Activated T-cell treated with anti-CD3 and anti-CD28 coated beads, Interleukin-2, amount 50 U/mL, for 4 hours (primary cell): Measurements from ENCODE around the gene HUWE1. TPM values are rescaled to one million over a fixed set of nuclear protein-coding genes. Genes with fewer than 3 reads are reported as not detected.

Source experiments
- ATAC-seq, 2 donors: fragments of 200-7000 bp; cut with Tn5 transposase; one replicate each; pipeline ENCODE4 v1.10.0; 2021
- DNase-seq: peaks from one replicate; pipeline ENCODE4 v3.0.0-alpha.2; 2020
- H3K27me3 Mint-ChIP-seq: one replicate; pipeline ENCODE4 v1.8.0; 2021; ENCODE audit warnings: low read depth, mixed read lengths
- H3K36me3 Mint-ChIP-seq: one replicate; pipeline ENCODE4 v1.8.0; 2022; ENCODE audit warnings: mixed read lengths; ENCODE audit not compliant: insufficient read depth
- H3K4me1 Mint-ChIP-seq: one replicate; pipeline ENCODE4 v1.8.0; 2021; ENCODE audit warnings: low read depth, mixed read lengths
- H3K4me3 Mint-ChIP-seq: one replicate; pipeline ENCODE4 v1.8.0; 2021; ENCODE audit warnings: mild to moderate bottlenecking, moderate library complexity, mixed read lengths
- H3K9me3 Mint-ChIP-seq: one replicate; pipeline ENCODE4 v1.8.0; 2021; ENCODE audit warnings: mixed read lengths
- total RNA-seq, 3 donors: library from RNA; stranded (reverse); gene quantifications; one replicate each; pipeline ENCODE4 v1.2.1, GENCODE V29; 2021

Gene HUWE1
- total RNA-seq, 3 donors from 2014 or later = 433 to 540 (median 440) TPM

GRCh38 chrX:53621418-53621986, 65.0 kb downstream of the HUWE1 start:
- peaks cover 9% of the 10 kb centered on the region for H3K4me1 Mint-ChIP-seq
- DNase-seq (no peak), ATAC-seq (peak; percentile 41 to 55)
- peaks cover 42% of the 10 kb centered on the region for H3K36me3 Mint-ChIP-seq
- no peaks in the 10 kb centered on the region for H3K9me3 Mint-ChIP-seq
- no peaks in the 10 kb centered on the region for H3K27me3 Mint-ChIP-seq
- no peak overlapping the region for H3K4me3 Mint-ChIP-seq

GRCh38 chrX:53616946-53617345, 69.6 kb downstream of the HUWE1 start:
- Mint-ChIP-seq H3K36me3 (peaks cover 43% of the 10 kb centered on the region), H3K4me3 (no peak overlapping the region), H3K27me3 (no peaks in the 10 kb centered on the region)

GRCh38 chrX:53606456-53606855, 80.1 kb downstream of the HUWE1 start:
- no peak overlapping the region for H3K4me3 Mint-ChIP-seq
- no peaks in the 10 kb centered on the region for H3K9me3 Mint-ChIP-seq
- DNase-seq (no peak), ATAC-seq (no peak)
- no peaks in the 10 kb centered on the region for H3K27me3 Mint-ChIP-seq
- H3K36me3 Mint-ChIP-seq = peaks cover 26% of the 10 kb centered on the region
- H3K4me1 Mint-ChIP-seq = no peaks in the 10 kb centered on the region

More at GRCh38 chrX:53616946-53617345, 69.6 kb downstream of the HUWE1 start:
- Mint-ChIP-seq H3K9me3 (no peaks in the 10 kb centered on the region), H3K4me1 (peaks cover 8% of the 10 kb centered on the region)
- DNase-seq = no peak
- ATAC-seq = no peak

- ATAC-seq = no peak
- H3K9me3 Mint-ChIP-seq = no peaks in the 10 kb centered on the region
- H3K36me3 Mint-ChIP-seq = peaks cover 28% of the 10 kb centered on the region
- no peak overlapping the region for H3K4me3 Mint-ChIP-seq
- DNase-seq = no peak
- H3K27me3 Mint-ChIP-seq = no peaks in the 10 kb centered on the region
- peaks cover 4% of the 10 kb centered on the region for H3K4me1 Mint-ChIP-seq
These were observed 81.5 kb downstream of the HUWE1 start for GRCh38 chrX:53605004-53605403.

GRCh38 chrX:53599781-53600396, 86.6 kb downstream of the HUWE1 start:
- DNase-seq (no peak), ATAC-seq (peak; percentile 28 to 46)

GRCh38 chrX:53598169-53598568, 88.3 kb downstream of the HUWE1 start:
- DNase-seq = no peak
- H3K4me1 Mint-ChIP-seq = peaks cover 9% of the 10 kb centered on the region
- H3K9me3 Mint-ChIP-seq = no peaks in the 10 kb centered on the region
- no peak overlapping the region for H3K4me3 Mint-ChIP-seq
- peaks cover 30% of the 10 kb centered on the region for H3K36me3 Mint-ChIP-seq
- no peaks in the 10 kb centered on the region for H3K27me3 Mint-ChIP-seq
- no peak for ATAC-seq

More at GRCh38 chrX:53599781-53600396, 86.6 kb downstream of the HUWE1 start:
- no peaks in the 10 kb centered on the region for H3K27me3 Mint-ChIP-seq
- H3K36me3 Mint-ChIP-seq = peaks cover 24% of the 10 kb centered on the region
- H3K4me1 Mint-ChIP-seq = peaks cover 9% of the 10 kb centered on the region
- H3K9me3 Mint-ChIP-seq = no peaks in the 10 kb centered on the region
- no peak overlapping the region for H3K4me3 Mint-ChIP-seq

GRCh38 chrX:53595266-53595810, 91.2 kb downstream of the HUWE1 start:
- peaks cover 40% of the 10 kb centered on the region for H3K36me3 Mint-ChIP-seq
- no peaks in the 10 kb centered on the region for H3K27me3 Mint-ChIP-seq
- H3K4me3 Mint-ChIP-seq = no peak overlapping the region
- DNase-seq (no peak), ATAC-seq (no peak)
- H3K9me3 Mint-ChIP-seq = no peaks in the 10 kb centered on the region
- H3K4me1 Mint-ChIP-seq = peaks cover 6% of the 10 kb centered on the region

- no peak for DNase-seq
- no peak for ATAC-seq
- no peak overlapping the region for H3K4me3 Mint-ChIP-seq
- peaks cover 42% of the 10 kb centered on the region for H3K36me3 Mint-ChIP-seq
- peaks cover 2% of the 10 kb centered on the region for H3K4me1 Mint-ChIP-seq
- no peaks in the 10 kb centered on the region for H3K9me3 Mint-ChIP-seq
- H3K27me3 Mint-ChIP-seq = no peaks in the 10 kb centered on the region
These were observed 92.2 kb downstream of the HUWE1 start for GRCh38 chrX:53594354-53594753.

GRCh38 chrX:53587795-53588420, 98.6 kb downstream of the HUWE1 start:
- H3K27me3 Mint-ChIP-seq = no peaks in the 10 kb centered on the region
- no peak for DNase-seq
- no peaks in the 10 kb centered on the region for H3K9me3 Mint-ChIP-seq
- ATAC-seq = peak; percentile 46 to 69
- no peak overlapping the region for H3K4me3 Mint-ChIP-seq
- H3K4me1 Mint-ChIP-seq = no peaks in the 10 kb centered on the region
- H3K36me3 Mint-ChIP-seq = peaks cover 51% of the 10 kb centered on the region

GRCh38 chrX:53584891-53585290, 101.6 kb downstream of the HUWE1 start:
- ATAC-seq (no peak), DNase-seq (no peak)
- H3K36me3 Mint-ChIP-seq = peaks cover 48% of the 10 kb centered on the region
- H3K27me3 Mint-ChIP-seq = no peaks in the 10 kb centered on the region
- H3K4me1 Mint-ChIP-seq = no peaks in the 10 kb centered on the region
- H3K9me3 Mint-ChIP-seq = no peaks in the 10 kb centered on the region
- no peak overlapping the region for H3K4me3 Mint-ChIP-seq

- ATAC-seq (no peak), DNase-seq (no peak)
- H3K27me3 Mint-ChIP-seq = no peaks in the 10 kb centered on the region
- H3K4me3 Mint-ChIP-seq = no peak overlapping the region
- no peaks in the 10 kb centered on the region for H3K4me1 Mint-ChIP-seq
- peaks cover 36% of the 10 kb centered on the region for H3K36me3 Mint-ChIP-seq
- H3K9me3 Mint-ChIP-seq = no peaks in the 10 kb centered on the region
These were observed 102.9 kb downstream of the HUWE1 start for GRCh38 chrX:53583571-53583970.

- Mint-ChIP-seq H3K4me1 (no peaks in the 10 kb centered on the region), H3K4me3 (no peak overlapping the region), H3K9me3 (no peaks in the 10 kb centered on the region), H3K27me3 (no peaks in the 10 kb centered on the region), H3K36me3 (peaks cover 31% of the 10 kb centered on the region)
- no peak for DNase-seq
- ATAC-seq = no peak
These were observed 105.6 kb downstream of the HUWE1 start for GRCh38 chrX:53580742-53581504.

- no peak for DNase-seq
- Mint-ChIP-seq H3K4me3 (no peak overlapping the region), H3K27me3 (no peaks in the 10 kb centered on the region), H3K9me3 (no peaks in the 10 kb centered on the region), H3K4me1 (peaks cover 2% of the 10 kb centered on the region), H3K36me3 (peaks cover 25% of the 10 kb centered on the region)
- no peak for ATAC-seq
These were observed 115.0 kb downstream of the HUWE1 start for GRCh38 chrX:53571494-53571893.

GRCh38 chrX:53563324-53563723, 123.2 kb downstream of the HUWE1 start:
- no peaks in the 10 kb centered on the region for H3K9me3 Mint-ChIP-seq
- DNase-seq = no peak
- H3K27me3 Mint-ChIP-seq = no peaks in the 10 kb centered on the region
- H3K36me3 Mint-ChIP-seq = peaks cover 40% of the 10 kb centered on the region
- no peaks in the 10 kb centered on the region for H3K4me1 Mint-ChIP-seq
- no peak overlapping the region for H3K4me3 Mint-ChIP-seq
- no peak for ATAC-seq
